ENCODE results near the gene SERPIND1.

DNA sequence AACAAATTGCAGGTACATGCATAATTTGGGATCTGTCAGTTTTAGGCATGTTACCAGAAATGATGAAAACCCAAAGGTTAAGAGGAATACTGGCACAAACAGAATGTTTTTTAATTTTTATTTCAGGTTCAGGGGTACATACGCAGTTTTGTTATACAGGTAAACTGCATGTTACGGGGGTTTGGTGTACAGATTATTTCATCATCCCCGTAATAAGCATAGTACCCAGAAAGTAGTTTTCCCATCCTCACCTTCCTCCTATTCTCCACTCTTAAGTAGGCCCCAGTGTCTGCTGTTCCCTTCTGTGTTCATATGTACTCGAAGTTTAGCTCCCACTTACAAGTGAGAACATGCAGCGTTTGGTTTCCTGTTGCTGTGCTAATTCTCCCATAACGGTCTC, 51.7 kb downstream of the SERPIND1 start:
- TF ChIP-seq, protein P1, sequence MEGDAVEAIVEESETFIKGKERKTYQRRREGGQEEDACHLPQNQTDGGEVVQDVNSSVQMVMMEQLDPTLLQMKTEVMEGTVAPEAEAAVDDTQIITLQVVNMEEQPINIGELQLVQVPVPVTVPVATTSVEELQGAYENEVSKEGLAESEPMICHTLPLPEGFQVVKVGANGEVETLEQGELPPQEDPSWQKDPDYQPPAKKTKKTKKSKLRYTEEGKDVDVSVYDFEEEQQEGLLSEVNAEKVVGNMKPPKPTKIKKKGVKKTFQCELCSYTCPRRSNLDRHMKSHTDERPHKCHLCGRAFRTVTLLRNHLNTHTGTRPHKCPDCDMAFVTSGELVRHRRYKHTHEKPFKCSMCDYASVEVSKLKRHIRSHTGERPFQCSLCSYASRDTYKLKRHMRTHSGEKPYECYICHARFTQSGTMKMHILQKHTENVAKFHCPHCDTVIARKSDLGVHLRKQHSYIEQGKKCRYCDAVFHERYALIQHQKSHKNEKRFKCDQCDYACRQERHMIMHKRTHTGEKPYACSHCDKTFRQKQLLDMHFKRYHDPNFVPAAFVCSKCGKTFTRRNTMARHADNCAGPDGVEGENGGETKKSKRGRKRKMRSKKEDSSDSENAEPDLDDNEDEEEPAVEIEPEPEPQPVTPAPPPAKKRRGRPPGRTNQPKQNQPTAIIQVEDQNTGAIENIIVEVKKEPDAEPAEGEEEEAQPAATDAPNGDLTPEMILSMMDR (IDR thresholded peaks at IDR 0.05; ENCODE audit: insufficient read depth, low read depth, low read length) = no peak
- no peak for TF ChIP-seq EZH2 (IDR thresholded peaks at IDR 0.05; ENCODE audit: insufficient read depth, low read length)
